Bronchial epithelial cell (primary cell): ENCODE results near the gene ZBTB16. TPM values are rescaled to one million over a fixed set of nuclear protein-coding genes. Genes with fewer than 3 reads are reported as not detected.

Experiments
- DNase-seq: peaks from one replicate; pipeline ENCODE4 v3.0.0-alpha.2; 2010; ENCODE audit warnings: low read depth
- FAIRE-seq: peaks from 2 replicates; lab custom pipeline; 2011; peaks lifted over from hg19 to GRCh38; lab: Jason Lieb, UNC
- H3K27me3 ChIP-seq: 2 replicates; pipeline ENCODE4 v1.5.1; 2011; ENCODE audit warnings: low read length; ENCODE audit not compliant: control insufficient read depth, insufficient read depth
- H3K36me3 ChIP-seq: 2 replicates; pipeline ENCODE4 v1.5.1; 2011; ENCODE audit warnings: low read length; ENCODE audit not compliant: control insufficient read depth, insufficient read depth
- H3K4me3 ChIP-seq: 2 replicates; pipeline ENCODE4 v1.5.1; 2011; ENCODE audit warnings: mild to moderate bottlenecking, low read depth, low read length, control low read depth
- CTCF ChIP-seq: IDR thresholded peaks from 2 replicates; pipeline ENCODE4 v1.5.1; 2011; ENCODE audit warnings: mild to moderate bottlenecking, moderate library complexity, low read length, control low read depth, inconsistent platforms; ENCODE audit not compliant: insufficient read depth, severe bottlenecking
- total RNA-seq: library from RNA; depleted of rRNA; stranded (reverse); fragments of >200 nt; gene quantifications from 2 replicates; pipeline ENCODE4 v1.2.1, GENCODE V29; 2014

Gene ZBTB16
- total RNA-seq, 1 donor from 2014 or later, result 3.2 TPM

GRCh38 chr11:114136686-114137640, 77.5 kb downstream of the ZBTB16 start:
- TF ChIP-seq CTCF, result no peak
- Histone ChIP-seq H3K4me3 (no peak overlapping the region), H3K27me3 (peaks cover 4% of the 10 kb centered on the region), H3K36me3 (no peaks in the 10 kb centered on the region)
- DNase-seq (no peak), FAIRE-seq (no peak)

DNA sequence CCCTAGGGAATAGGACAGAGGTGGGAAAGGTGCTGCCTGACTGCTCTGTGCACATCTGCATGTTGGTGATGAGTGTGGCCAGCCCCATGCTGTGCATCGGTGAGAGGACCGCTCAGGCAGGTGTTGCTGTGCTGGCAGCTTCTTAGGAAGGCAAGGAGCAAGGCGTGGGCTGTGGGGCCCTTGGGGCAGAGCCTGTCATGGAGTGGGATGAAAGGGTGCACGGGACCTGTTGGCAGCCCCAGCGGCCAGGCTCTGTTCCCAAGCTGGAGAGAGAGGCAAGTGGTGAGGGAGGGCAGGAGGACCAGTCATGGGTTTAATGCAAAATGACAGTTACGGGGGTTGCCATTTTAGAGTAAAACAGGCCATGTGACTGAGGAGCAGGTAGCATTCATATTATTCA, 78.3 kb downstream of the ZBTB16 start:
- FAIRE-seq (no peak), DNase-seq (no peak)
- H3K27me3 ChIP-seq, result peaks cover 4% of the 10 kb centered on the region

DNA sequence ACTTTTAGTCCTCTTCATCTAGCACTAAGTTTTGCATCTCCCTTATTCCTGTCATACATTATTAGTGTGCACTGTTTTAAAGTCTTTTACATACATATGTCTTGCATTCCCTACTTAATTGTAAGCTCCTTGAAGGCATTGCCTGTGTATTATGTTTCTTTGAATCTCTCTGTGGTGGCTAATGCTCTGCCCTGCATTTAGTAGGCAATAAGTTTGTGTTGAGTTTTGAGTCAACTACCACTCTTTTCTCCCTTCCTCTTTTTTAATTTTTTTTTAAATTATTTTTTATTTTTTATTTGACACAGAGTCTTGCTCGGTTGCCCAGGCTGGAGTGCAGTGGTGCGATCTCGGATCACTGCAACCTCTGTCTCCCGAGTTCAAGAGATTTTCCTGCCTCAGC, 78.9 kb downstream of the ZBTB16 start:
- no peak for DNase-seq
- no peak for TF ChIP-seq CTCF
- Histone ChIP-seq H3K27me3 (peaks cover 4% of the 10 kb centered on the region), H3K4me3 (no peak overlapping the region), H3K36me3 (no peaks in the 10 kb centered on the region)
- no peak for FAIRE-seq

More for the DNA sequence above, 78.3 kb downstream of the ZBTB16 start:
- no peak for TF ChIP-seq CTCF
- Histone ChIP-seq H3K36me3 (no peaks in the 10 kb centered on the region), H3K4me3 (no peak overlapping the region)

DNA sequence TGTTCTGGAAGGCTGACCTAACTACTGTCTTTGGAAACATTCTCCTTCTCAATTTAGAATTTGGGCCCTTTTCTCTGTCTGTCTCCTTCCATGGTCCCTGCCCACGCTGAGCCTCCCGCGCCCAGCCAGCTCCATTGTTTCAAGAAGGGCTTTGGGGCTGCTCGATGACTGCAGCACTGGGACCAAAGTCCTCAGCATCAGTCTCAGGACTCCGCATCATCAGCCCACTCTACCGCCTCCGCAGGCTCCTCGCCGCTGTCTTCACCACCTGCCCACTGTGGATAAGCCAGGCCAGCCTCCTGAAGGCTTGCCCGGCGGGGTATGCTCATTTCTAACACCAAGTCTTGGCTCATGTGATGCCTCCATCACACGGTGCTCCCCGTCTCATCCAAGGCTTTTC, 81.3 kb downstream of the ZBTB16 start:
- H3K4me3 ChIP-seq, result no peak overlapping the region
- no peaks in the 10 kb centered on the region for H3K36me3 ChIP-seq
- no peak for DNase-seq
- H3K27me3 ChIP-seq, result peaks cover 4% of the 10 kb centered on the region
- TF ChIP-seq CTCF, result no peak
- FAIRE-seq, result no peak

GRCh38 chr11:114141863-114142580, 82.5 kb downstream of the ZBTB16 start:
- TF ChIP-seq CTCF, result no peak

More at GRCh38 chr11:114141863-114142580, 82.5 kb downstream of the ZBTB16 start:
- H3K4me3 ChIP-seq, result no peak overlapping the region
- DNase-seq (no peak), FAIRE-seq (no peak)
- H3K27me3 ChIP-seq, result peaks cover 4% of the 10 kb centered on the region
- H3K36me3 ChIP-seq, result no peaks in the 10 kb centered on the region
